SK-N-SH (cell line): ENCODE results near the gene RAB10. TPM values are rescaled to one million over a fixed set of nuclear protein-coding genes. Genes with fewer than 3 reads are reported as not detected.

Experiments
- CTCF ChIA-PET: fragments of 300-600, 350-600 bp; formaldehyde crosslinking; extraction: SDS; loops from one replicate; lab custom pipeline; 2021; lab: Yijun Ruan, JAX
- POLR2A ChIA-PET: fragments of 350-600 bp; sonication (Branson Sonifier 250); formaldehyde crosslinking; extraction: SDS; loops from one replicate; lab custom pipeline; 2020; ENCODE audit warnings: antibody characterized with exemption, inconsistent platforms; lab: Yijun Ruan, JAX
- DNase-seq: peaks from one replicate; pipeline ENCODE4 v3.0.0; 2012
- H2AFZ ChIP-seq: fragments of 200-600 bp; sonication (generic); 2 replicates; pipeline ENCODE4 v1.8.1; 2016; ENCODE audit warnings: antibody characterized with exemption, mild to moderate bottlenecking, low read depth
- H3F3A ChIP-seq: fragments of 200-600 bp; sonication (generic); replicated peaks from 2 replicates; pipeline ENCODE3; 2016; ENCODE audit warnings: antibody characterized with exemption, mild to moderate bottlenecking; ENCODE audit not compliant: insufficient read depth
- H3K27ac ChIP-seq, 2 experiments: fragments of 200-500 bp in 1 of 2; fragments of 200-600 bp in 1 of 2; sonication (Bioruptor generic) in 1 of 2; sonication (generic), shearing (Covaris generic) in 1 of 2; 2 replicates each; pipeline versions ENCODE4 v1.5.1 to v1.6.1; 2014 to 2016; ENCODE audit warnings: low read depth in 2 of 2, inconsistent platforms in 1 of 2, low read length in 1 of 2, mild to moderate bottlenecking in 1 of 2, mixed read lengths in 1 of 2
- H3K27me3 ChIP-seq: fragments of 200-600 bp; sonication (generic), shearing (Covaris generic); 2 replicates; pipeline ENCODE4 v1.6.1; 2016; ENCODE audit warnings: mixed run types; ENCODE audit not compliant: insufficient read depth
- H3K36me3 ChIP-seq, 2 experiments: fragments of 200-500 bp in 1 of 2; fragments of 200-600 bp in 1 of 2; sonication (Bioruptor generic) in 1 of 2; sonication (generic) in 1 of 2; replicated peaks in 1 of 2; 2 replicates each; pipeline versions ENCODE3 to v1.5.1; 2014 to 2016; ENCODE audit warnings: low read length in 1 of 2, mild to moderate bottlenecking in 1 of 2; ENCODE audit not compliant: insufficient read depth in 2 of 2, control insufficient read depth in 1 of 2
- H3K4me1 ChIP-seq, 2 experiments: fragments of 200-500 bp in 1 of 2; fragments of 200-600 bp in 1 of 2; sonication (Bioruptor generic) in 1 of 2; sonication (generic), shearing (Covaris generic) in 1 of 2; 2 replicates each; pipeline versions ENCODE4 v1.5.1 to v1.6.1; 2014 to 2016; ENCODE audit warnings: low read depth in 1 of 2, low read length in 1 of 2, mixed run types in 1 of 2; ENCODE audit not compliant: insufficient read depth in 2 of 2, control insufficient read depth in 1 of 2
- H3K4me2 ChIP-seq: fragments of 200-600 bp; sonication (generic), shearing (Covaris generic); 2 replicates; pipeline ENCODE4 v1.6.1; 2017; ENCODE audit warnings: mixed run types
- H3K4me3 ChIP-seq, 2 experiments: fragments of 200-500 bp in 1 of 2; fragments of 200-600 bp in 1 of 2; sonication (Bioruptor generic) in 1 of 2; sonication (generic), shearing (Covaris generic) in 1 of 2; 2 replicates each; pipeline versions ENCODE4 v1.5.1 to v1.8.1; 2014 to 2016; ENCODE audit warnings: low read depth in 2 of 2, inconsistent platforms in 1 of 2, low read length in 1 of 2, mild to moderate bottlenecking in 1 of 2, mixed read lengths in 1 of 2, moderate library complexity in 1 of 2
- H3K79me2 ChIP-seq: fragments of 200-600 bp; sonication (generic); 2 replicates; pipeline ENCODE4 v1.8.1; 2017; ENCODE audit warnings: mild to moderate bottlenecking; ENCODE audit not compliant: insufficient read depth
- H3K9ac ChIP-seq: fragments of 200-600 bp; sonication (generic); 2 replicates; pipeline ENCODE4 v1.6.1; 2017; ENCODE audit warnings: mixed run types
- H3K9me2 ChIP-seq: fragments of 200-600 bp; sonication (generic); 2 replicates; pipeline ENCODE4 v1.6.1; 2017; ENCODE audit warnings: mixed run types
- H3K9me3 ChIP-seq: fragments of 200-600 bp; sonication (generic); 2 replicates; pipeline ENCODE4 v1.6.1; 2017; ENCODE audit warnings: mixed run types, mild to moderate bottlenecking, moderate library complexity
- H4K20me1 ChIP-seq: fragments of 200-600 bp; sonication (generic); 2 replicates; pipeline ENCODE4 v1.6.1; 2017; ENCODE audit warnings: mild to moderate bottlenecking, mixed run types; ENCODE audit not compliant: insufficient read depth
- CTCF ChIP-seq: fragments of 200-600 bp; sonication (generic); IDR thresholded peaks from 2 replicates; pipeline ENCODE4 v1.6.1; 2017; ENCODE audit warnings: antibody characterized with exemption, mild to moderate bottlenecking, moderate library complexity
- EP300 ChIP-seq, 2 experiments: IDR thresholded peaks; 2 replicates each; pipeline versions ENCODE4 v1.4.0 to v1.6.1; 2012; ENCODE audit warnings: borderline replicate concordance in 1 of 2, low read depth in 1 of 2, low read length in 1 of 2
- FOXM1 ChIP-seq: IDR thresholded peaks from 2 replicates; pipeline ENCODE4 v1.4.0; 2012; ENCODE audit warnings: low read depth, mild to moderate bottlenecking
- GABPA ChIP-seq: IDR thresholded peaks from 2 replicates; pipeline ENCODE4 v1.4.0; 2012; ENCODE audit warnings: low read depth, mild to moderate bottlenecking
- GATA2 ChIP-seq: sonication (generic); formaldehyde crosslinking; IDR thresholded peaks from 2 replicates; pipeline ENCODE4 v1.5.0; 2020; ENCODE audit warnings: mild to moderate bottlenecking, missing genetic modification reagents
- MEF2A ChIP-seq: IDR thresholded peaks from 2 replicates; pipeline ENCODE4 v1.4.0; 2012; ENCODE audit warnings: low read depth, borderline replicate concordance
- NRF1 ChIP-seq: IDR thresholded peaks from 2 replicates; pipeline ENCODE4 v1.6.1; 2012; ENCODE audit warnings: low read depth, mild to moderate bottlenecking, low read length
- PBX3 ChIP-seq: IDR thresholded peaks from 2 replicates; pipeline ENCODE4; 2012
- RAD21 ChIP-seq: IDR thresholded peaks from 2 replicates; pipeline ENCODE4 v1.6.1; 2012; ENCODE audit warnings: mild to moderate bottlenecking, low read length
- REST ChIP-seq: IDR thresholded peaks from 2 replicates; pipeline ENCODE4 v1.6.1; 2012; ENCODE audit warnings: mild to moderate bottlenecking, low read depth, low read length, moderate library complexity
- RXRA ChIP-seq: IDR thresholded peaks from 2 replicates; pipeline ENCODE4 v1.4.0; 2012; ENCODE audit warnings: low read depth, mild to moderate bottlenecking, borderline replicate concordance
- TAF1 ChIP-seq: IDR thresholded peaks from 2 replicates; pipeline ENCODE4 v1.6.1; 2012; ENCODE audit warnings: low read depth, mild to moderate bottlenecking, low read length, moderate library complexity, borderline replicate concordance
- TCF12 ChIP-seq: IDR thresholded peaks from 2 replicates; pipeline ENCODE4 v1.4.0; 2012
- TEAD4 ChIP-seq: IDR thresholded peaks from 2 replicates; pipeline ENCODE4 v1.4.0; 2012; ENCODE audit warnings: mild to moderate bottlenecking, borderline replicate concordance; ENCODE audit not compliant: insufficient read depth
- USF2 ChIP-seq: fragments of 150-350 bp; IDR thresholded peaks from 2 replicates; pipeline ENCODE4 v1.6.1; 2017; ENCODE audit warnings: antibody characterized with exemption, low read length, low read depth, borderline replicate concordance
- WGBS: methylation state at CpG from one replicate; pipeline ENCODE4 v1.1.6; 2017; ENCODE audit warnings: low lambda C conversion rate; 5-methylcytosine and 5-hydroxymethylcytosine counted together
- polyA plus RNA-seq, 3 experiments: library from polyadenylated mRNA; depleted of rRNA; stranded (reverse); fragments of >200 nt; gene quantifications; 2 replicates each; pipeline ENCODE4 v1.2.3, GENCODE V29; 2012

The RAB10 gene
- polyA plus RNA-seq, 1 of the 3 experiments (the other 2 are of a cell fraction): 47.5 TPM

GRCh38 chr2:26126074-26126473 lies 92.2 kb downstream of the RAB10 start (continued):
- no peak for TF ChIP-seq USF2

GRCh38 chr2:26128176-26128575 lies 94.3 kb downstream of the RAB10 start:
- Histone ChIP-seq H3K4me1 (peaks cover 0 to 4% of the 10 kb centered on the region in 2 experiments; a peak in 1 of 4 replicates), H3F3A (peaks cover 10% of the 10 kb centered on the region), H3K9me3 (no peaks in the 10 kb centered on the region), H3K27ac (no peak overlapping the region), H3K9ac (no peak overlapping the region), H3K4me2 (no peak overlapping the region), H3K36me3 (peaks cover 19 to 58% of the 10 kb centered on the region in 2 experiments), H3K9me2 (no peaks in the 10 kb centered on the region)
- POLR2A ChIA-PET: no interaction called here
- no peak for TF ChIP-seq RXRA
- TF ChIP-seq, all 33 proteins: peak for 0
- no peaks in the 10 kb centered on the region for H3K27me3 ChIP-seq
- 92% methylated on average over 8 of the region's 8 CpGs for WGBS
- H4K20me1 ChIP-seq: peaks cover 40% of the 10 kb centered on the region
- no peak overlapping the region for H2AFZ ChIP-seq
- H3K4me3 ChIP-seq: no peak overlapping the region
- no peak for DNase-seq
- peaks cover 81% of the 10 kb centered on the region for H3K79me2 ChIP-seq
- CTCF ChIA-PET: interaction anchor here (0.8 to 6.2 kb wide), 6 partner anchors 9 to 177 kb away, joined by 3 to 35 read pairs (median 6); no protein-coding TSS in a partner anchor

- DNase-seq: no peak
- TF ChIP-seq RAD21 (no peak), TEAD4 (no peak), REST (no peak), PBX3 (no peak), FOXM1 (no peak), TCF12 (no peak), GATA2 (no peak), CTCF (no peak), EP300 (IDR thresholded peaks at IDR 0.05; ENCODE audit: borderline replicate concordance in 1 of 2, low read depth in 1 of 2, low read length in 1 of 2) (no peak), RXRA (no peak), GABPA (no peak), TAF1 (no peak), NRF1 (no peak), MEF2A (no peak)
- peaks cover 0 to 4% of the 10 kb centered on the region in 2 experiments; a peak in 1 of 4 replicates for H3K4me1 ChIP-seq
- no peak overlapping the region for H3K4me3 ChIP-seq
- H4K20me1 ChIP-seq: peaks cover 23% of the 10 kb centered on the region
- no peaks in the 10 kb centered on the region for H3K9me3 ChIP-seq
- H3K36me3 ChIP-seq: peaks cover 34 to 63% of the 10 kb centered on the region in 2 experiments
- H3K9me2 ChIP-seq: no peaks in the 10 kb centered on the region
- 83% methylated on average over 3 of the region's 3 CpGs for WGBS
- ChIA-PET CTCF (interaction anchor here (1.4 to 6.2 kb wide), 2 partner anchors 13 to 43 kb away, joined by 3 to 35 read pairs; no protein-coding TSS in a partner anchor), POLR2A (no interaction called here)
- H3K79me2 ChIP-seq: peaks cover 64% of the 10 kb centered on the region
- no peak overlapping the region for H3K4me2 ChIP-seq
- no peak overlapping the region for H2AFZ ChIP-seq
- H3F3A ChIP-seq: peaks cover 10% of the 10 kb centered on the region
- H3K27ac ChIP-seq: no peak overlapping the region
- no peaks in the 10 kb centered on the region for H3K27me3 ChIP-seq
- H3K9ac ChIP-seq: no peak overlapping the region
These were observed 96.9 kb downstream of the RAB10 start for GRCh38 chr2:26130763-26131162.
